Type B pancreatic cell (in vitro differentiated cells): Measurements from ENCODE around the gene RFLNA. TPM values are rescaled to one million over a fixed set of nuclear protein-coding genes. Genes with fewer than 3 reads are reported as not detected.

ENCODE experiments used
- DNase-seq: peaks from one replicate; pipeline ENCODE4 v3.0.0; 2021; ENCODE audit warnings: mixed read lengths; ENCODE audit not compliant: unreplicated experiment; ENCODE audit errors: extremely low spot score
- H3K27ac Mint-ChIP-seq: 2 replicates; pipeline ENCODE4 v1.8.0; 2021; ENCODE audit warnings: mild to moderate bottlenecking, mixed read lengths
- H3K27me3 Mint-ChIP-seq: 2 replicates; pipeline ENCODE4 v1.8.0; 2021; ENCODE audit warnings: mixed read lengths
- H3K36me3 Mint-ChIP-seq: 2 replicates; pipeline ENCODE4 v1.8.0; 2021; ENCODE audit warnings: mixed read lengths
- H3K4me1 Mint-ChIP-seq: one replicate; pipeline ENCODE4 v1.8.0; 2021; ENCODE audit warnings: mixed read lengths; ENCODE audit not compliant: unreplicated experiment
- H3K4me3 Mint-ChIP-seq: 2 replicates; pipeline ENCODE4 v1.8.0; 2021; ENCODE audit warnings: mild to moderate bottlenecking, mixed read lengths
- H3K9me3 Mint-ChIP-seq: 2 replicates; pipeline ENCODE4 v1.8.0; 2021; ENCODE audit warnings: mixed read lengths
- total RNA-seq: library from RNA; stranded (reverse); gene quantifications from 2 replicates; pipeline ENCODE4 v1.2.1, GENCODE V29; 2021; ENCODE audit warnings: low replicate concordance
- TF ChIP-seq, protein P1 (sequence below): fragments of 200-600 bp; sonication (generic); conservative IDR thresholded peaks from 2 replicates; pipeline ENCODE4 v1.5.0; 2021; ENCODE audit warnings: antibody characterized with exemption, mild to moderate bottlenecking

Gene RFLNA
- total RNA-seq, 1 donor from 2014 or later: 57.4 TPM

GRCh38 chr12:124337622-124338021 is 42.7 kb downstream of the RFLNA start:
- H3K36me3 Mint-ChIP-seq: peaks cover 14% of the 10 kb centered on the region

DNA sequence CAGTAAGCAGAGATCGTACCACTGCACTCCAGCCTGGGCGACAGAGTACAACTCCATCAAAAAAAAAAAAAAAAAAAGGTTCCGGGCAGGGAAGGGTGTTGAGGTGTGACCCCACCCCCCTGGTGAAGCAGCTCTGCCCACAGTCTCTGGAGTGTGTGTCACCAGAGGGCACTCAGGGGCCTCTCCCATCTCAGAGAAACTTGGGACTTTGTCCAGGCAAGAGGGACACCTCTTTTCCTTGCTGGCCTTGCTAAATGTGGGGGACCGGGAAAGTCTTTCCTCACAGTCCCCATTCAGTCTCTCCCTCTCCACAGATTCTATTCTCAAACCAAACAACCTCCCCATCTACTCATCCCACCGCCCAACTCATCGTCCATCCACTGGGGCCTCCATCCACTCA is 43.6 kb downstream of the RFLNA start:
- DNase-seq: no peak
- Mint-ChIP-seq H3K4me3 (no peak overlapping the region), H3K4me1 (no peaks in the 10 kb centered on the region), H3K9me3 (no peaks in the 10 kb centered on the region), H3K27me3 (no peaks in the 10 kb centered on the region), H3K36me3 (peaks cover 21% of the 10 kb centered on the region), H3K27ac (no peak overlapping the region)
- TF ChIP-seq, protein P1, sequence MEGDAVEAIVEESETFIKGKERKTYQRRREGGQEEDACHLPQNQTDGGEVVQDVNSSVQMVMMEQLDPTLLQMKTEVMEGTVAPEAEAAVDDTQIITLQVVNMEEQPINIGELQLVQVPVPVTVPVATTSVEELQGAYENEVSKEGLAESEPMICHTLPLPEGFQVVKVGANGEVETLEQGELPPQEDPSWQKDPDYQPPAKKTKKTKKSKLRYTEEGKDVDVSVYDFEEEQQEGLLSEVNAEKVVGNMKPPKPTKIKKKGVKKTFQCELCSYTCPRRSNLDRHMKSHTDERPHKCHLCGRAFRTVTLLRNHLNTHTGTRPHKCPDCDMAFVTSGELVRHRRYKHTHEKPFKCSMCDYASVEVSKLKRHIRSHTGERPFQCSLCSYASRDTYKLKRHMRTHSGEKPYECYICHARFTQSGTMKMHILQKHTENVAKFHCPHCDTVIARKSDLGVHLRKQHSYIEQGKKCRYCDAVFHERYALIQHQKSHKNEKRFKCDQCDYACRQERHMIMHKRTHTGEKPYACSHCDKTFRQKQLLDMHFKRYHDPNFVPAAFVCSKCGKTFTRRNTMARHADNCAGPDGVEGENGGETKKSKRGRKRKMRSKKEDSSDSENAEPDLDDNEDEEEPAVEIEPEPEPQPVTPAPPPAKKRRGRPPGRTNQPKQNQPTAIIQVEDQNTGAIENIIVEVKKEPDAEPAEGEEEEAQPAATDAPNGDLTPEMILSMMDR: no peak

More at GRCh38 chr12:124337622-124338021, 42.7 kb downstream of the RFLNA start:
- no peak overlapping the region for H3K4me3 Mint-ChIP-seq
- no peak for DNase-seq
- no peak overlapping the region for H3K27ac Mint-ChIP-seq
- H3K9me3 Mint-ChIP-seq: no peaks in the 10 kb centered on the region
- no peaks in the 10 kb centered on the region for H3K4me1 Mint-ChIP-seq
- no peaks in the 10 kb centered on the region for H3K27me3 Mint-ChIP-seq
- TF ChIP-seq, protein P1: no peak

DNA sequence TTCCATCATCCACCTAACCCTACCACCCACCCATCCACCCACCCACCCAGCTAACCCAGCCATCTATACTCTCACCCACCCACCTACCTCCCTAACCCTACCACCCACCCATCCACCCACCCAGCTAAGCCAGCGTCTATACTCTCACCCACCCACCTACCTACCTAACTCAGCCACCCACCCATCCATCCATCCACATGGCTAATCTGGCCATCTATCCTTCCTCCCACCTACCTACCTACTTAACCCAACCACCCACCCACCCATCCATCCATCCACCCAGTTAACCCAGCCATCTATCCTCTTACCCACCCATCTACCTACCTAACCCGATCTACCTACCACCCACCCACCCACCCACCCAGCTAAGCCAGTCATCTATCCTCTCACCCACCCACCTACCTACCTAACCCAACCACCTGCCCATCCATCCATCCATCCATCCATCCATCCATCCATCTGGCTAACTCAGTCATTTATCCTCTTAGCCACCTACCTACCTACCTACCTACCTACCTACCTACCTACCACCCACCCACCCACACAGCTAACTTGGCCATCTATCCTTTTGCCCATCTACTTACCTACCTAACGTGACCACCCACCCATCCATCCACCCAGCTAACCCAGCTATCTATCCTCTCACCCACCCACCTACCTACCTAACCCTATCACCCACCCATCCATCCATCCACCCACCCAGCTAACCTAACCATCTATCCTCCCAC is 44.1 kb downstream of the RFLNA start:
- Mint-ChIP-seq H3K4me3 (no peak overlapping the region), H3K27ac (no peak overlapping the region), H3K27me3 (no peaks in the 10 kb centered on the region), H3K9me3 (no peaks in the 10 kb centered on the region), H3K4me1 (no peaks in the 10 kb centered on the region), H3K36me3 (peaks cover 25% of the 10 kb centered on the region)
- TF ChIP-seq, protein P1: no peak
- DNase-seq: no peak

DNA sequence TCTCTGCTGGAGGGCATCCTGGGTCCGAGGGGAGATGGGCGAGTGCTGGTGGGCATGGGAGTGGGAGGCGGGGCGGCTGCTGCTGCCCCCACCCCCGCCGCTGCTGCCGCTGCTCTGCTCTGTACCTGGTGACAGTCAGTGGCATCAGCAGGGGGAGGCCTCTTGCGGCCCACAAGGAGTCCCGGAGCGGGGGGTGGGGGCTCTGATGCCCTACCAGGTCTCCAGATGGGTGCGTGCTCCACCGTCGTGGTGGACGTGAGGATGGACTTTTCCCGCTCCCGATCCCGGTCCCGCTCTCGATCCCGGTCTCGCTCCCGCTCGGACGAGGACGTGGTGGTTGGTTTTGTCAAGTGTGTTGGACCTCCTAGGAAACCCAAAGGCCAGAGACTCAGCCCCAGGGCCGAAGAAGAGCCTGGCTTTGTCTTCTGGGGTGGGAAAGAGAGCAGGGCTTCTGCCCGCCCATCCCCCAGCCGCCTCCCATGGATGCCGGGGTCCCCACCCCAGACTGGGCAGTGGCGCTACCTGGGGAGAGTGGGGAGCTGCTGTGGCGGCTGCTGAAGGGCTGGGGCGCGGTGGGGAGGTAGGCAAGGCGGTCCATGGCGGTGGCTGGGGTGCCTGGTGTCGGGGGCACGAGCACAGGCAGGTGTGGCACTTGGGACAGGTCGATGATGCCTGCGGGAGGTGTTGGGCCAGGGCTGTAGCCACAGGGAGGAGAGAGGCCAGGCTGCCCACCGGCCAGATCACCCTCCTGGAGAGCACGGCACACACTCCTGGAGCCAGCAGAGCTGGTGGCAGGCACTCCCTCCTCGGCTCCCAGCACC is 45.4 kb downstream of the RFLNA start:
- DNase-seq: no peak
- Mint-ChIP-seq H3K36me3 (peaks cover 28% of the 10 kb centered on the region), H3K4me3 (no peak overlapping the region), H3K27me3 (no peaks in the 10 kb centered on the region), H3K9me3 (no peaks in the 10 kb centered on the region), H3K4me1 (no peaks in the 10 kb centered on the region), H3K27ac (peak overlapping the region; percentile 75)
- TF ChIP-seq, protein P1: no peak

- Mint-ChIP-seq H3K4me1 (no peaks in the 10 kb centered on the region), H3K27ac (no peak overlapping the region), H3K27me3 (no peaks in the 10 kb centered on the region), H3K36me3 (peaks cover 28% of the 10 kb centered on the region), H3K9me3 (no peaks in the 10 kb centered on the region), H3K4me3 (no peak overlapping the region)
- TF ChIP-seq, protein P1: no peak
- no peak for DNase-seq
Measured at GRCh38 chr12:124341645-124342069, 46.8 kb downstream of the RFLNA start.
